GM13976 (cell line): ENCODE measurements around the gene PRKCH.

Experiments used
- DNase-seq: peaks from one replicate; pipeline ENCODE4 v3.0.0; 2012; ENCODE audit warnings: low spot score
- in situ Hi-C: fragments of 300-500 bp; cut with MboI; formaldehyde crosslinking; loops from one replicate; pipeline ENCODE4 v1.12.0; 2022; ENCODE audit warnings: low sequenced_read_pairs, mixed read lengths, inconsistent platforms; ENCODE audit not compliant: unreplicated experiment
- TF ChIP-seq, protein P1 (sequence below): IDR thresholded peaks from 2 replicates; pipeline ENCODE4 v1.5.1; 2012; ENCODE audit warnings: borderline replicate concordance, mild to moderate bottlenecking; ENCODE audit not compliant: insufficient read depth; ENCODE audit errors: extremely low read depth, missing control alignments, control extremely low read depth

The PRKCH gene

DNA sequence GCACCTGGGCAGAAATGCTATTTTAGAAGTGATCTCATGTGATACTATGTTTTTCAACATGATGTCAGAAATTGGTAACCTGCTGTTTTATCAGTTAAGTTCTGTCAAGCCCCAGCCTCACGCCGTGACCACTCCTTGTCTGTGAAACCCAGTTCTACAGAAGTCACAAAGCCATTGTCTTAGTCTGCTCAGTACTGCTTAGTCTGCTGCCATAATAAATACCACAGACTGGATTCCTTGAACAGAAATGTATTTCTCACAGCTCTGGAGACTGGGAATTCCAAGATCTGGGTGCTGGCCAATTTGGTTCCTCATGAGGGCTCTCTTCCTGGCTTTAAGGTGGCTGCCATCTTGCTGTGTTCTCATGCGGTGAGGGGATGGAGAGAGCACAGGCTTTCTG lies 176.9 kb downstream of the PRKCH start:
- in situ Hi-C loops: no loop called here
- TF ChIP-seq, protein P1, sequence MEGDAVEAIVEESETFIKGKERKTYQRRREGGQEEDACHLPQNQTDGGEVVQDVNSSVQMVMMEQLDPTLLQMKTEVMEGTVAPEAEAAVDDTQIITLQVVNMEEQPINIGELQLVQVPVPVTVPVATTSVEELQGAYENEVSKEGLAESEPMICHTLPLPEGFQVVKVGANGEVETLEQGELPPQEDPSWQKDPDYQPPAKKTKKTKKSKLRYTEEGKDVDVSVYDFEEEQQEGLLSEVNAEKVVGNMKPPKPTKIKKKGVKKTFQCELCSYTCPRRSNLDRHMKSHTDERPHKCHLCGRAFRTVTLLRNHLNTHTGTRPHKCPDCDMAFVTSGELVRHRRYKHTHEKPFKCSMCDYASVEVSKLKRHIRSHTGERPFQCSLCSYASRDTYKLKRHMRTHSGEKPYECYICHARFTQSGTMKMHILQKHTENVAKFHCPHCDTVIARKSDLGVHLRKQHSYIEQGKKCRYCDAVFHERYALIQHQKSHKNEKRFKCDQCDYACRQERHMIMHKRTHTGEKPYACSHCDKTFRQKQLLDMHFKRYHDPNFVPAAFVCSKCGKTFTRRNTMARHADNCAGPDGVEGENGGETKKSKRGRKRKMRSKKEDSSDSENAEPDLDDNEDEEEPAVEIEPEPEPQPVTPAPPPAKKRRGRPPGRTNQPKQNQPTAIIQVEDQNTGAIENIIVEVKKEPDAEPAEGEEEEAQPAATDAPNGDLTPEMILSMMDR: no peak
- DNase-seq: no peak

DNA sequence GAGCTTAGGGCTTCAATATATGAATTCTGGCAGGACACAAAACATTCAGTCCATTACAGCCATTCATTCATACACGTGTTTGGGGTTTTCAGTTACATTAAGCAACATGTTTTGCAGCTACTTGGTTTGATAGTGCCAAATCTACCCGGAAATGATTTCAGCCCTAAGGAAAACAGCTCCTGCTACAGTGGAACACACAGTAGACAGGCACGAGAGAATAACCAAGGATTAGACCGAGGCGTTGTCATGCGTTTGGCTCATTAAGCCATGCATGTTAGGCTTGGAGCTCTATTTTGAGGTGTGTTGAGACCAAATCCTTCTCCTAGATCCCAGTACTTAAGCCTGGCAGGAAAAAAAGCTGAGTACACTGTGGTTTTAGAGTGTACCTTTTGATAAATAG lies 177.4 kb downstream of the PRKCH start:
- TF ChIP-seq, protein P1: no peak
- in situ Hi-C loops: no loop called here
- DNase-seq: no peak

GRCh38 chr14:61499991-61500390 lies 178.6 kb downstream of the PRKCH start:
- in situ Hi-C loops: no loop called here

DNA sequence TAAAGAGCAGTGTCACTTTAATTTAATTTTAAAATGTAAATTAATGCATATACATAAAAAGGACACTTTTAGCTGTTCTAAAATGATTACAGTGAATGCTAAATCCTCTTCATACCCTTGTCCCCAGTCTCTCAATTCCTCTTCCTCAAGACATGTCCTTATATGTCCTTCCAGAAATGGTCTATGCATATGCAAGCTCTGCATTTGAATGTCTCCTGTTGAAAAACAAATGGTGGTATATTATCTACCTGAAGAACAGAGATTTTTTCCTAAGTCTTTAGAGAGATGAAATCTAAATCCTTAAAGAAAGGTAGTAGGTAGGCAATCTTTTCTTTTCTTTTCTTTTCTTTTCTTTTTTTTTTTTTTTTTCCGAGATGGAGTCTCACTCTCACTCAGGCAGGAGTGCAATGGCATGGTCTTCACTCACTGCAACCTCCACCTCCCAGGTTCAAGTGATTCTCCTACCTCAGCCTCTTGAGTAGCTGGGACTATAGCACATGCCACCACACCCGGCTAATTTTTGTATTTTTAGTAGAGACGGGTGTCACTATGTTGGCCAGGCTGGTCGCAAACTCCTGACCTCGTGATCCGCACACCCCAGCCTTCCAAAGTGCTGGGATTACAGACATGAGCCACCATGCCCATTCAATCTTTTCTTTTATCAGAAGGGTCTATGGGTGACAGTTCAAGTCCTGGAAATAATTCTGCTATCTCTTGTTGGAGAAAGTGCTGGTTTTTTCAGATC lies 180.5 kb downstream of the PRKCH start:
- DNase-seq: no peak
- in situ Hi-C loops: no loop called here
- TF ChIP-seq, protein P1: no peak

More at GRCh38 chr14:61499991-61500390, 178.6 kb downstream of the PRKCH start:
- TF ChIP-seq, protein P1: no peak
- no peak for DNase-seq

DNA sequence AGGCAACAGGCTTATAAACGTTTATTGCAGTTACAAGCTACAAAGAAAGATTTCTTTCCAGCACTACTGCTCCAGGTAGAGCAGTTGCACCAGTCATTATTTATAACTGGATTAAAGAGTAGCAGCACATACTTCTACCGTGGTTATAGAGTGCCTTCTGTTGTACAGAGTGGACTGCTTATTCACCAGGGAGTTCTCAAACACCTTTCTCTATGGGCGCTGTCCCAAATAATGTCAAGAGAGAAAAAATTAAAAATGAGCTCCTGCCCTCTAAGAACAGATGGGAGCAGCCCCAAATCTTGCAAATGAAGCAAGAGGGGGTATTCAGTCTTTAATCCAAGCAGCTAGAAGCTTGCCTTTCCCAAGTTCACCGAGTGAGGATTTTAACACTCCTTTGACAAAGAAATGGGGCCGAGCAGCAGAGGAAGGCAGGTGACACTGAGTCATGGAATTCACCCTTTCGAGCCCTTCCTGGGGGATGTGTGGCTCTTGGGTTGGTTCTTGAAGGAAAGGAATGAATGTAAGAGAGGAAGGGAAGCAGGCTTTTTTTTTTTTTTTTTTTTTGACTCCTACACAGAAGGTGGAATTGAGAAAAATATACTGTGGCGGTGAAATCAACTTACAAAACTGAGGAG lies 181.2 kb downstream of the PRKCH start:
- DNase-seq: no peak
- in situ Hi-C loops: no loop called here

GRCh38 chr14:61503167-61503801 lies 181.9 kb downstream of the PRKCH start:
- in situ Hi-C loops: no loop called here
- no peak for DNase-seq

More for the DNA sequence above, 181.2 kb downstream of the PRKCH start:
- TF ChIP-seq, protein P1: no peak

More at GRCh38 chr14:61503167-61503801, 181.9 kb downstream of the PRKCH start:
- TF ChIP-seq, protein P1: no peak
